Activated CD8-positive, alpha-beta memory T cell treated with anti-CD3 and anti-CD28 coated beads for 36 hours (primary cell): ENCODE data around the gene PLA2G2C. TPM values are rescaled to one million over a fixed set of nuclear protein-coding genes. Genes with fewer than 3 reads are reported as not detected.
"Not testable (repeated sequence)": the region's sequence is repeated elsewhere in the genome, so short reads cannot be mapped to it uniquely, and the experiment has no call there.

Source experiments
- CTCF ChIA-PET: fragments of 350-600 bp; sonication (Branson Sonifier 250); formaldehyde crosslinking; loops from one replicate; lab custom pipeline; 2021; ENCODE audit warnings: antibody characterized with exemption; lab: Charles Lee
- POLR2A ChIA-PET: fragments of 350-600 bp; sonication (Branson Sonifier 250); formaldehyde crosslinking; loops from one replicate; lab custom pipeline; 2021; ENCODE audit warnings: antibody characterized with exemption; lab: Charles Lee
- total RNA-seq, 2 experiments: library from RNA; stranded (reverse); gene quantifications; one replicate each; pipeline ENCODE4 v1.2.3, GENCODE V29; 2021

PLA2G2C gene, protein sequence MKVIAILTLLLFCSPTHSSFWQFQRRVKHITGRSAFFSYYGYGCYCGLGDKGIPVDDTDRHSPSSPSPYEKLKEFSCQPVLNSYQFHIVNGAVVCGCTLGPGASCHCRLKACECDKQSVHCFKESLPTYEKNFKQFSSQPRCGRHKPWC
- total RNA-seq = under 1 TPM in 1 of 2 experiments, not detected in 1; 0.04 TPM

DNA sequence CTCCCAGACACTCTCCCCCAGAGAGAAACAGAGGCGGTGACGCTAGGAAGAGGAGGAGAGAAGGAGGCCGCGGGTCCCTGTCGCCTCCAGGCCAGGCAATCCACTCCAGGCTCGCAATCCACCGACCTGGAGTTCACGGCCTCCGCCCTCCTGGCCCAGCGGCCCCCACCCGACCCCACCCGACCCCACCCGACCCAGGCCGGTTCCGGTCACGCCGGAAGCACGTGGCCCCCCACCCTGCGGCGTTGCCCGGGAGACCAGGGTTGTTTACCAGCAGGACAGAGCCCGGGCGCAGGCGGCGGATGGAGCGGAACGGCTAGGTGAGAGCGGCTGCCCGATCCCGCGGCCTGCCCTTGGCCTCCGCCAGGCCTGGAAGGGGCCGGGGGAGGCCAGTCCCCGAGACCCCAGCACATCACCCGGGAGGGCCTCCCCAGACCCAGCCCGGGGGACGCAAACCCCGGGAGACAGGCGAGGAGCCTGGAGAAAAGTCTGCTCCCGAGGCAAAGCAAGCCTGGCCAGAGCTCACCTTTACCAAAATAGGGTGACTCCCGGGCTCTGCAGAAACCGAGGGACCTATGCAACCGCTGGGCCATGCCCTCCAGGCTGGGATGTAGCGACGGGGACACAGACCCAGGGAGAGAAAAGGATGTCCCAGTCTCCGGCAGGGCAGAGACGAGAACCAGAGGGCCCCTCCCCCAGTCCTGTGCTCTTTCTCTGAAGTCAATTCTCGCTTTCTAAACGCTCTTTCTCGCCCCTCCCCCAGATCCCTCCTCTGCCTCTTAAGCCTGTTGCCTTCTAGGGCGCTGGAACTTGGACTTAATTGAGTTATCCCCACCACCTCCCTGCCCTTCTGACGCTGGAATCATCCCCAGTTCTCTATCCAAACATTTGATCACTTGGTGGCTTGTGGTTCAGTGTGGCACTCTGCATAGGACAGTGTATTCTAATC lies at the start of gene PLA2G2C, which contains the start of gene UBXN10:
Gene PLA2G2C (minus strand): TSS at position 685 of the 949 bp plus-strand sequence. CDS start 9,155 bp downstream, outside the sequence.
Gene UBXN10 (plus strand): TSS at position 263 of the 949 bp plus-strand sequence. CDS start 4,466 bp downstream, outside the sequence.
- POLR2A ChIA-PET = interaction anchor here (0.6 kb wide), 1 partner anchor 14 kb away, joined by 3 read pairs; no protein-coding TSS in a partner anchor

DNA sequence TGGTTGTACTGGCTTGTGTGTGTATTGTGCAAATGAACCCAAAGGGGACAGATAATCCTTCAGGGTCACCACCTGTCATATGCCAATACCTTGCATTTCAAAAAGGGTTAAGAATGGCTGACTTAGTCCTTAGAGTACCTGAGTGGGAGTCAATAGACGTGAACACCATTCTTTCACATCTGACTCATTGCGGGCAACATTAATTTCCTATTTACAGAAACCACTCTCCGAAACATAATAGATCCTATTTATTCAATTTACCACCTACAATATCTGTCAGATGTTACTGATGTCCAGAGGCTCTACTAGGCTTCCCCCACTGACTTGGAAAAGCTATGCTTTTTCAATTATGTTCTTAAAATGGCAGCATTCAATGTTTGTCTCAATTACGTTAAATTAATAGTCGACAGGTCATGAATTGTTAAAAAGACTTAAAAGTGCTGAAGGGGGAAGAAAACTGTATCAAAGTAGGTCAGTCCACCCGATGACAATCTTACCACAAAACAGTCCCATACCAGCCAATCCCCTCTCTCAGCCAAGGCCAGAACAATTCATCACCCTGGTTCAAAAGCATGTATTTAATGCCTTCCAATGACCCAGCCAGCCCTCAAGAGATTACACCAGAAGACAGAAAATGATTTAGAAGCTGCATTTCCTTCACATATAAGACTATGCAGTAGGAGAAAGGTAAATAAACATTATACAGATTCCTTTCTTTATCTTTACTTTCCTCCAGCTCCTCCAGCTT lies 48.6 kb upstream of the PLA2G2C start:
- ChIA-PET POLR2A (no interaction called here), CTCF (interaction anchor here (0.6 to 0.8 kb wide), 2 partner anchors 22 to 188 kb away, joined by 3 read pairs; no protein-coding TSS in a partner anchor)

More for the DNA sequence above, at the start of gene PLA2G2C, which contains the start of gene UBXN10:
- CTCF ChIA-PET = no interaction called here

DNA sequence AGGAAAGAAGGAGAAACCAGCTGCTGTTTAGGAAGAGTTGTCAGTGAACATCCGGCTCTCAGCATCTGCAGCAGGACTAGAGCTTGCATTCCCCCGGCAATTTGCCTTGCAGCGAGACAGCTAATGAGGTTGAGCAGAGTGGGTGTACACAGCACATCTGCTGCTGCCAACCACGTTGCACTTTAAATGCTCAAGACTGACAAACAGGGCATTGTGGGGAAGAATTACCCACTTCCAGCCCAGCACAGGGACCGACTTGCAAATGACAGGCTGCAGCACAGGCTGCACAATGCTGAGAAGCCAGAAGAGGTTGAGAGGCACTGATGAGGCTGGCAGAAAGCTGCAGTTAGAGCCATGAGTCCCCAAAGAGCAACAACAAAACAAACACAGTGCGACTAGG lies 47.5 kb upstream of the PLA2G2C start:
- CTCF ChIA-PET = interaction anchor here (0.8 kb wide), 1 partner anchor 189 kb away, joined by 3 read pairs; no protein-coding TSS in a partner anchor
- POLR2A ChIA-PET = no interaction called here

DNA sequence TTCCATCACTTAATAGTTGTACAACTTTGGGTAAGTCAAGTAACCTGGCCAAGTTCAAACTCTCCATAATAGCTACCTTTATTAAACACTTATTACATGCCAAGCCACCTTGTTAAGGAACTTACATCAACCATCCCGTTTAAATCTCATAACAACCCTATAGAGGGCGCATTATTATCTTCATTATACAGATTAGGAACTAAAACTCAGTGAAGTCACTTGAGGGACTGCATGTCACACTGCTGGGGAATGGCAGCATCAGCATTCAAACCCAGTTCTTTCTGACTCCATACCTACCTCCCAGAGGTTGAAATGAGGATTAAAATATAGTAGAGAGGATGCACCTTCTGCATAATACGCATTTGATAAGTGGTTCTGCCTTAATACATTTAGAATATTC lies 47.1 kb upstream of the PLA2G2C start:
- CTCF ChIA-PET = no interaction called here
- POLR2A ChIA-PET = no interaction called here

DNA sequence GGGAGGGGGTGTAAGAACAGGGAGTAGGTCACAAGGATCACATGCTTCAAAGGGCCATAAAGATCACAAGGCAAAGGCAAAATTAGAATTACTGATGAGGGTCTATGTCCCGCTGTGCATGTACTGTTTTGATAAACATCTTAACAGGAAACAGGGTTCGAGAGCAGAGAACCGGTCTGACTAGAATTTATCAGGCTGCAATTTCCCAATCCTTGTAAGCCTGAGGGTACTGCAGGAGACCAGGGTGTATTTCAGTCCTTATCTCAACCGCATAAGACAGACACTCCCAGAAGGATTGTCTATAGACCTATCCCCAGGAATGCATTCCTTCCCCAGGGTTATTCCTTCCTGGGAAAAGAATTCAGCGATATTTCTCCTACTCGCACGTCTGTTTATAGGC lies 46.2 kb upstream of the PLA2G2C start:
- CTCF ChIA-PET, POLR2A ChIA-PET: not testable (repeated sequence)

DNA sequence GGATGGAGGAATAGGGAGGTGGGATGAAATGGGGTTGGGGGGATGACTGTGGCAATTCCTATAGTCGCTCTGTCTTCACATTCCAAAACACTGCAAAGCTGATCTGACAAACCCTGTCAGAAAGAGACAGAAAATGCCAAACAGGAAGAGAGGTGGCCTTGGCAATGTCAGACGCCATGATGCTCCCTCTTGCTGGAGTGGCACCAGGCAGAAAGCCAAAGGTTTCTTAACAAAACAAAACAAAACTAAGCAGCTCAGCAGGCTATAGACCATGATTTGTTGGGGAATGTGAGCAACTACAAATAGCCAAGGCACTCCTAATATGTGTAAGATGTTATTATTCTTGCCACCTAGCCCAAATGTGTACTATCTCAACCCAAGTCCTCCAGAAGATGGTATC lies 42.9 kb upstream of the PLA2G2C start:
- ChIA-PET POLR2A (no interaction called here), CTCF (interaction anchor here (1.1 kb wide), 1 partner anchor 16 kb away, joined by 6 read pairs; no protein-coding TSS in a partner anchor)

DNA sequence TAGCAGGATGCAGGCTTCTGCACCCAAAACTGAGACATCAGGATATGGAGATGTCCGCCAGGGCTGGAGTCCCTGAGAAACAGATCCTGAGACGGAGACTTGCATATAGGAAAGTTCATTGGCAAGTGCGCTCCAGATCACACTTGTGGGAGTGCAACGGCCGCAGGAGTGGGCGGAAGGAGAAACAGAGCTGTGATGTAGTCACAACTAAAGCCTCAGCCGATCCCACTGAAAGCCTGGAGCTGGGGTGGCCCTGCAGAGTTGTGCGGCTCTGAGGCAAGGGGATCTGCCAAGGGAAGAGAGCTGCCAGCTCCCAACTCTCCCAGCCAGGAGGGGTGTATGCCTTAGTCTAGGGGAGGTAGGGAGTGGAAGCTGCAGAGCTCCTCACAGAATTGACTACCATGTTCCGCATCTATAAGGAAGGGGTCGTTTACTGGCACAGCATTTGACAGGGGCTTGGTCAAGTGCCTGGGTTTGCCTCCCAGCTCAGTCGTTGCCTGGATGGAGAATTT lies 42.1 kb upstream of the PLA2G2C start:
- ChIA-PET POLR2A (no interaction called here), CTCF (interaction anchor here (0.9 kb wide), 1 partner anchor 16 kb away, joined by 5 read pairs; no protein-coding TSS in a partner anchor)

DNA sequence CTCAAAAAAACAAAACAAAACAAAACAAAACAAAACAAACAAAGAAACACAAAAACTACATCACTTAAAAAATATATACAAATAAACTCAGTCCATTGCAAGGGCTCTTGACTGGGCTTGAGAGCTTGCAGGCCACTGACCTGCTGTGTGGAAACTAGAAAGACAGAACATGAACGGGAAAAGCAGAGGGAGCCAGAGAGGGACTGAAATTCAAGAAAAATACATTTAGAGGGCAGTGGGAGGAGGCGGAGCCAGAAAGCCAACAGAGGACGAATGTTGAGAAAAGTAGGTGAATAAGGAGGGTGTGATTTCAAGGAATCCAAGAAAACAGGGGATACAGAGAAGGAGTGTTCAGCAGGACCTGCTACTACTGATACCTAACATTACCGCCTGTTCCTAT lies 41.4 kb upstream of the PLA2G2C start:
- CTCF ChIA-PET = no interaction called here
- POLR2A ChIA-PET = no interaction called here

DNA sequence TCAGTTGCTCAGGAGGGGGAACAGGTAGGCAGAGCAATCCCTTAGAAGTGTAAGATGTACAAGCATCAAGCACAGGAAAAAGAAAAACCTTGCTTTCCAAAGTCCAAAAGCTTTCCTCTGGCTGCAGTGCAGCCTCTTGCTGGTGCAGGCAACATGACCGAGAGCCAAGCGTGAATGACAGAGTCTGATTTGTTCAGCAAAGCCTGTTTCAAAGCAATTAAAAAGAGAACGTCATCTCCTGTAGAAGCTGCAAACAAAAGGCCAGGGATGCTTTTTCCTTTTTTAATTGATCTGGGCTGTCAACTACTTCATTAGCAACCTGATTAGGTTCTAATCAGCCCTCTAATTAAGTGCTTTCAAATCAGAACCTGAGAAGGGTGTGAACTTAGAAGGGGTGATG lies 38.2 kb upstream of the PLA2G2C start:
- ChIA-PET POLR2A (no interaction called here), CTCF (no interaction called here)

DNA sequence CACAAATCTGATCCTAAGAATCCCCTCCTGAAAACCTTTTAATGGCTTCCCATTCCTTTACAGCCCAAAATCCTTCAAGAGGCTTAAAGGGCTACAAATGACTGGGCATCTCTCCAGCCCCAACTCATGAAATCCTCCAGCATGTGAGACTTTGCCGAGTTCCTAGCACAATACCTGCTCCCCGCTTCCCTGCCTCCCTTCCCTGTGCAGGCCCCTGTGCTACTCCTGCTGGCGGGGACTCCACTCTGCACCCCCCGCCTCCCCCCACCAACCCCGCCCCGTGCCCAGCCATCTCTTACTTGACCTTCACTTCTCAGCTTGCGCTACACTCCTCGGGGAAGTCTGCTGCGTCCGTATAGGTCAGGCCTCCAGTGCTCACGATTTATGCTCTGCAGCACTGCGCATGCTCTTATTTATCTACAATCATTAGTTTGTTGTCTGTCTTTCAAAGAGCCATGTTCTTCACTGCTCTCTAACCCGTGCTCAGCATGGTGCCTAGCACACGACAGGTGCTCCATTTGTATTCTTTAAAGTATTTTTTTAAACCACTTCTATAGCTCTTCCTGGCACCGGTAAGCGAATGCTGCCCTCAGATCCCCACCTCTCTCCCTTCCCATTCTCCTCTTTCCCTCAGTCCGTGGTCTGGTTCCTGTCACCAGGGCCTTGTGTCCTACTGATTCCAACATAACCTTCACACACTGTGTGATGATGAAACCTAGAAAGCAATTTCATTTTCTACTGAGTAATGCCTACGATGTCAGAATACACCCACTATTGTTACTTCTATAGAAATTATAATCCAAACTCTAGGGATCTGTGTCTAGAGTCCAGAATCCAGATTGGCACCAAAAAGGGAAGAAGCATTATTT lies 37.5 kb upstream of the PLA2G2C start:
- ChIA-PET CTCF (no interaction called here), POLR2A (no interaction called here)

DNA sequence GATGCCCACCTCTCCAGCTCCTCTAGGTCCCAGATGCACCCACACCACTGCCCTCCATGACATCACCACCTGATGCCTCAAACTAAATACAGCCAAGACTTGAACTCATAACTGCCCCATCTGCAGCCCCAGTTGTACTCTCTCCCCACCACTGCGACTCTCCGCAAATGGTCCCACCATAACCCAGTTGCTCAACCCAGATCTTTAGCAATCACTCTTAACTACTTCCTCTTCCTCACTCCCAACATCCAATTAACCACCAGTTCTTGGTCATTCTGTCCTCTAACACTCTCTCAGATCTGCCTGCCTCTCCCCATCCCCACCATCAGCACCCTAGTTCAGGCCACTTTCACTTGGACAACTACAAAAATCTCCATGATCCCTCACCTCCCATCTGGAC lies 36.8 kb upstream of the PLA2G2C start:
- ChIA-PET CTCF (interaction anchor here (1.0 kb wide), 1 partner anchor 10 kb away, joined by 3 read pairs; no protein-coding TSS in a partner anchor), POLR2A (no interaction called here)

DNA sequence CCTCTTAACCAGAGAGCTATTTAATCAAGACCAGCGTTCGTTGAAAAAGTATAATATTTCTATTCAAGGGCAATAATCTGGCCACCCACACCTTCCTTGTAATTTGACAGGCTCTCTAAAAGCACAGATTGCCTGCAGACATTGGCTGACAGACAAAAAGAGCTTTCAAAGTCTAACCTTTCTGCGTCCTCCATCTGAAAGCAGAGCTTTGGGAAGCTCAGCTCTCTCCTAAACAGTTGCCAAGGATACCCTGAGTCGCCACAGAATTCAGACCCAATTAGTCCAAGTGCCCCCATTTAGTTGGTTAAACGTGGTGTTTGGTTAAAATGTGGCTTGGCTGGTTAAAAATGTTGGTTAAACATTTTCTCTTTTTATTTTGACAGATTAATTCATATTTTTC lies 33.7 kb upstream of the PLA2G2C start:
- POLR2A ChIA-PET = no interaction called here
- CTCF ChIA-PET = no interaction called here

DNA sequence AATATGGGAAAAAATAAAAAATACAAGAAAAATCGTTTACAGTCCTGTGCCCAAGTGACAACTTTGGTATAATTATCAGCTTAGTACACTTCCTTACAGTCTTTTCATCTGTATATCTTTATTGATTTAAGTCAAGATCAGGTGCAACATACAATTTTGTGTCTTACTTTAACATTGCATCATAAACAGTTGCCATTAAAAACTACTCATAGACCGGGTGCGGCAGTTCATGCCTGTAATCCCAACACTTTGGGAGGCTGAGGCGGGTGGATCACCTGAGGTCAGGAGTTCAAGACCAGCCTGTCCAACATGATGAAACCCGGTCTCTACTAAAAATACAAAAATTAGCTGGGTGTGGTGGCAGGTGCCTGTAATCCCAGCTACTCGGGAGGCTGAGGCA lies 32.7 kb upstream of the PLA2G2C start:
- CTCF ChIA-PET = interaction anchor here (2.1 kb wide), 1 partner anchor 273 kb away, joined by 4 read pairs; no protein-coding TSS in a partner anchor
- POLR2A ChIA-PET = not testable (repeated sequence)

DNA sequence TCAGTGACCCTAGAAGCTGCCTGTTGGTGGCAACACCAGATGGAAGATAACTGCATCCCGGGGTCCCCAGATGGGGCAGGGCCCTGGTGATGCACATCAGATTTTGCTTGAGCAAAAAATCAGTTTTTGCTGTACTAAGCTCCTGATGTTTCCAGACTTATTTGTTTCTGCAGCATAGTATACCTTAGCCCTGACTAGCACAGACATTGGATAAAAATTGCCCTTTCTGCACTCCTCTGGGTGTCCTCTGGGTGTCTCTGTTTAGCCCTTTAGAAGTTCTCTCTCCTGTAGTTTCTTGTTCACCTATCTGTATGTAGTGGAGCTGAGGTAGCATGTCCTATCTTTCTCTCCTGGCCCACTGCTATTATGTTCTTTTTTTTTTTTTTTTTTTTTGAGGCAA lies 30.3 kb upstream of the PLA2G2C start:
- CTCF ChIA-PET = interaction anchor here (0.6 to 1.4 kb wide), 5 partner anchors 14 to 299 kb away, joined by 3 read pairs; no protein-coding TSS in a partner anchor
- POLR2A ChIA-PET = no interaction called here

DNA sequence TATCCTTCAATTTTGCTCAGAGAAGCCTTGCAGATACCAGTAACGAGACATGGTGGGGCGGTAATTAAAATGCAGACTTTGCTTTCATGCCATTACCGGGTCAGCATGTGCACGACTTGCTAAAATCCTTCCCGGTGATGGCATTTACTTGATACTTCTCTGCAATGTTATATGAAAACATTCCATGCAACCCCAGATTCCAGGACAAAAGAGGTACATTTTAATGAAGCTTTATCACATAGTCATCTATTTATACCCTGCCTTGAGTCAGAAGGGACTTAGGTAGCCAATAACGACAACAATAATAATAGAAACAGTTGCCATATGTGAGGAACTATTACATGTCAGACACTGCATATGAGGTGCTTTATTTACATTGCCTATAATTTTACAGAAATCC lies 29.4 kb upstream of the PLA2G2C start:
- POLR2A ChIA-PET = no interaction called here
- CTCF ChIA-PET = interaction anchor here (1.0 to 1.4 kb wide), 2 partner anchors 20 to 122 kb away, joined by 3 read pairs; no protein-coding TSS in a partner anchor

DNA sequence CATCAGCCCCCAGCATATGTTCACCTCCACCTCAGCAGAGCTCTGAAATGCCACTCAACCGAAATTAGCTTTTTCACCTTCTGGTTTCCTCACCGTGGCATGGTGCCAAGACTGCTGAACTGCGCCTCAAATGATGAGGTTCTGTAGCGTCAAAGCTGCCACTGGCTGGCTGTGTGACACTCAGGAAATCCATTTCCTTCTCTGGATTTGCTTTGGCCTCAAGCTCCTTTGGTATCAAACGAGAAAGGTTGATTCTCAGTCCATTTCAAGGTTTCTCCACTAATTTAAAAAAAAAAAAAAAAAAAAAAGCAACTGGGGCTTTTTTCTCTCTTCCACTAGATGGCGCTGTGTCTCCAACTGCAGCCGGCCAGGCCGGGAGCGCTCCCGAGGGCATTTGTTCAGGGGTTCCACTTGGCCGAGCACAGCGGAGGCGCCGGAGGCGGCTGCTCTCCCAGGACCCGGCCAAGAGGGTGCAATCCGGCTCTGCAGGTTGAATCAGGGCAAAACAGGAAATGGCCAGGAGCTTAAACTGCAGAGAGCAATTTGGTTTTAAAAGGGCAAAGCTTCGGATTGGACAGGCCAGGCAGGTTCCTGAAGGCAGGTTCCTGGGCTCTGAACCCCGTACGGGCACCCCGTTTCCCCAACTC lies 26.5 kb upstream of the PLA2G2C start:
- CTCF ChIA-PET = interaction anchor here (0.6 to 2.2 kb wide), 45 partner anchors 8 to 713 kb away, joined by 3 to 22 read pairs (median 4); no protein-coding TSS in a partner anchor

DNA sequence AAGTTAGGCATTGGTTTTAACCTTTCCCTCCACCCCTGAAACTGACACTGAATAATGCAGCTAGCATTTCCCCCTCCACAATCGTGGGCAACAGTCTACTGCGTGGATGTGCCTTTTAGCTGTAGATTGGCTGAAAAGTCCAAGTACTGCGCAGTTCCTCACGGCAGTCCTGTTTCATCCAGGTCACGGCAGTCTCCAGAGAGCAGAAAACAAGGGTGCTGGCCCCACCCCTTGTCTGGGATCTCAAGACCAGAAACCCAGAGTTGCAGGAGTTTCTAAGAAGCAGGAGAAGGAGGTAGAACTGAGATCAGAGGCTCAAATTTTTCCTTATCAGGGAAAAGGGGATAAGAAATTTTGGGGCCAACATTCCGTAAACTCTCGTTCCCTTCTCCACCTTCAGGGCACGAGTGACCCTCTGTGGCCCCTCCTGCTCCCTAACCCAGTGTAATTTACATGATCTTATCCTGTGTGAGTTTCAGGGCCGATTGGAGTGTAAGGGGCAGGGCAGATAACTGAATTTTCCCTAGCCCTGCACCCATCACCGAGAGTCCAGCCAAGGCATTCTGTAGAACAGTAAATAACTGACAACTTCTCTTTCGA lies 25.9 kb upstream of the PLA2G2C start:
- CTCF ChIA-PET = interaction anchor here (0.6 to 2.2 kb wide), 32 partner anchors 11 to 501 kb away, joined by 3 to 22 read pairs (median 4); no protein-coding TSS in a partner anchor
- POLR2A ChIA-PET = no interaction called here

More for the DNA sequence above, 26.5 kb upstream of the PLA2G2C start:
- POLR2A ChIA-PET = no interaction called here
